NCI-H510A (cell line): ENCODE results near the gene LUZP2.
"Not testable (repeated sequence)": the region's sequence is repeated elsewhere in the genome, so short reads cannot be mapped to it uniquely, and the experiment has no call there.

ENCODE experiments used
- DNase-seq: peaks from one replicate; lab custom pipeline; 2025; lab: John Stamatoyannopoulos, UW

Gene LUZP2

GRCh38 chr11:24900960-24901549 is 404.2 kb downstream of the LUZP2 start:
- DNase-seq: no peak

GRCh38 chr11:24903555-24903954 is 406.7 kb downstream of the LUZP2 start:
- DNase-seq: no peak

GRCh38 chr11:24925091-24925490 is 428.2 kb downstream of the LUZP2 start:
- DNase-seq: no peak

GRCh38 chr11:24932110-24933000 is 435.5 kb downstream of the LUZP2 start:
- DNase-seq: peak; percentile 42

- DNase-seq: no peak
These were observed 438.0 kb downstream of the LUZP2 start for GRCh38 chr11:24934733-24935439.

- DNase-seq: no peak
These were observed 448.0 kb downstream of the LUZP2 start for GRCh38 chr11:24944891-24945290.

GRCh38 chr11:24949406-24949805 is 452.6 kb downstream of the LUZP2 start:
- DNase-seq: no peak

GRCh38 chr11:24963852-24964251 is 467.0 kb downstream of the LUZP2 start:
- DNase-seq: no peak

- DNase-seq: no peak
These were observed 468.9 kb downstream of the LUZP2 start for GRCh38 chr11:24965748-24966147.

GRCh38 chr11:24993903-24994302 is 497.1 kb downstream of the LUZP2 start:
- not testable (repeated sequence) for DNase-seq

GRCh38 chr11:24999929-25000328 is 503.1 kb downstream of the LUZP2 start:
- not testable (repeated sequence) for DNase-seq

- DNase-seq: no peak
These were observed 540.6 kb downstream of the LUZP2 start for GRCh38 chr11:25037431-25037830.

GRCh38 chr11:25038131-25038530 is 541.3 kb downstream of the LUZP2 start:
- DNase-seq: no peak

GRCh38 chr11:25039165-25039564 is 542.3 kb downstream of the LUZP2 start:
- DNase-seq: no peak

- DNase-seq: no peak
These were observed 551.8 kb downstream of the LUZP2 start for GRCh38 chr11:25048632-25049031.

- no peak for DNase-seq
These were observed 556.0 kb downstream of the LUZP2 start for GRCh38 chr11:25052844-25053243.

GRCh38 chr11:25057861-25058260 is 561.0 kb downstream of the LUZP2 start:
- no peak for DNase-seq

GRCh38 chr11:25065746-25066145 is 568.9 kb downstream of the LUZP2 start:
- no peak for DNase-seq

GRCh38 chr11:25066706-25067105 is 569.9 kb downstream of the LUZP2 start:
- no peak for DNase-seq

- no peak for DNase-seq
These were observed 571.6 kb downstream of the LUZP2 start for GRCh38 chr11:25068451-25068850.

GRCh38 chr11:25094085-25094802 is 597.4 kb downstream of the LUZP2 start:
- DNase-seq: no peak

- DNase-seq: no peak
These were observed 622.6 kb downstream of the LUZP2 start for GRCh38 chr11:25119416-25119815.
